Measurements from ENCODE around the gene PPP4R1.

Gene PPP4R1

DNA sequence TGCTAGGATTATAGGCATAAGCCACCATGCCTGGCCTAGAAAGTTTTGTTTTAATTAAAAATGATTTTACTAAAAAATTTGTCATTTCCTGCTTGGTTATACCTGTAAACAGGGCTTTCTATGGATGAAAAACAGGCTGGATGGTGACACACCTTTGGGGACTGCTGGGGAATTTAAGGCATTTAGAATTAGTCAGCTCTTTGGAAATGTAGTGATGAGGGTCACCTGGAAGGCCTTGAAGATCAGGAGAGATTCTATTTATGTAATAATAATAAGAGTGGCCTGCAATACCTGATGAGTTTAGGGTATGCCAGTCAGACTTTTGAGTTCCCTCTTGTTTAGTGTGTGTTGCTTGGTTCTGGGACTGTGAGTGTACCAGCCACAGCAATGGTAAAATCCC, 87.9 kb downstream of the PPP4R1 start:
- H3K79me1 ChIP-seq (ENCODE audit: low read depth, low read length): no peaks in the 10 kb centered on the region
- H2BK15ac ChIP-seq (ENCODE audit: low read length): no peak overlapping the region
- no peaks in the 10 kb centered on the region for H3K27me3 ChIP-seq (ENCODE audit: control insufficient read depth in 3 of 3, insufficient read depth in 3 of 3, low read depth in 1 of 3, low read length in 3 of 3)
- H3K4ac ChIP-seq (ENCODE audit: low read length): no peak overlapping the region
- DNase-seq (ENCODE audit: low spot score): no peak
- no peak overlapping the region for H2BK5ac ChIP-seq (ENCODE audit: low read length)
- no peak overlapping the region for H3K14ac ChIP-seq (ENCODE audit: low read length)
- no peak overlapping the region for H3K27ac ChIP-seq (replicated peaks; ENCODE audit: low read length)
- no peak overlapping the region for H4K8ac ChIP-seq (ENCODE audit: low read depth, low read length)
- no peak overlapping the region for H2AFZ ChIP-seq (ENCODE audit: low read length)
- peaks cover 0 to 25% of the 10 kb centered on the region in 2 donors for H3K9me3 ChIP-seq (replicated peaks in 1 of 2; ENCODE audit: control insufficient read depth in 2 of 2, insufficient read depth in 1 of 2, low read depth in 1 of 2, low read length in 2 of 2)
- no peak overlapping the region for H3K23ac ChIP-seq (ENCODE audit: low read depth, low read length, poor library complexity)
- H2BK12ac ChIP-seq (ENCODE audit: low read length): no peak overlapping the region
- H3K9ac ChIP-seq (ENCODE audit: low read depth, low read length, poor library complexity): no peak overlapping the region
- H3K18ac ChIP-seq (ENCODE audit: low read length): no peak overlapping the region
- H3K36me3 ChIP-seq (replicated peaks in 1 of 2; ENCODE audit: control insufficient read depth in 2 of 2, insufficient read depth in 2 of 2, low read length in 2 of 2): peaks cover 4 to 85% of the 10 kb centered on the region in 2 donors
- H4K91ac ChIP-seq (ENCODE audit: low read depth, low read length, poor library complexity): no peak overlapping the region
- H2AK5ac ChIP-seq (ENCODE audit: low read depth, low read length): no peak overlapping the region
- H3K4me1 ChIP-seq (ENCODE audit: control insufficient read depth in 2 of 2, insufficient read depth in 1 of 2, low read depth in 1 of 2, low read length in 2 of 2): no peaks in the 10 kb centered on the region
- H3K4me2 ChIP-seq (ENCODE audit: insufficient read depth, low read length, poor library complexity, severe bottlenecking): no peak overlapping the region
- no peak overlapping the region for H3K4me3 ChIP-seq (ENCODE audit: low read length in 2 of 2)
- no peak overlapping the region for H2BK120ac ChIP-seq (ENCODE audit: low read depth, low read length)

DNA sequence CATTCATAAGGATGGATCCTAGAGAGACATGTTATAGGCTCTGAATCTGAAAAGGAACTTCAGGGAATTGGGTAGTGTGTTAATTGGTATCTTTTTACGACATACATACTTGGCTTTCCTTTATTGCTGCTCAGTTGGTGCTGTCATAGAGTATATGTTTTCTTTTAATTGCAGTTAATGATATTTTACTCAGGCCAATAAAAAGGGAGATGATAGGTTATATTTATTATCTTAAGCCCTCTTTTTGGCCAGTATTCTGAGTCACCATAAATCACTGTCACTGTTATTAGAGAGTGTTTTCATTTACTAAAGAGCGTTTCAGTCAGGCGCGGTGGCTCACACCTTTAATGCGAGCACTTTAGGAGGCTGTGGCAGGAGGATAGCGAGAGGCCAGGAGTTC, 91.4 kb downstream of the PPP4R1 start:
- H2AFZ ChIP-seq (ENCODE audit: low read length): no peak overlapping the region
- no peaks in the 10 kb centered on the region for H3K4me1 ChIP-seq (ENCODE audit: control insufficient read depth in 2 of 2, insufficient read depth in 1 of 2, low read depth in 1 of 2, low read length in 2 of 2)
- H4K91ac ChIP-seq (ENCODE audit: low read depth, low read length, poor library complexity): no peak overlapping the region
- H3K9me3 ChIP-seq (replicated peaks in 1 of 2; ENCODE audit: control insufficient read depth in 2 of 2, insufficient read depth in 1 of 2, low read depth in 1 of 2, low read length in 2 of 2): peaks cover 0 to 10% of the 10 kb centered on the region in 2 donors
- H3K4me2 ChIP-seq (ENCODE audit: insufficient read depth, low read length, poor library complexity, severe bottlenecking): no peak overlapping the region
- H2BK12ac ChIP-seq (ENCODE audit: low read length): no peak overlapping the region
- no peak overlapping the region for H2BK5ac ChIP-seq (ENCODE audit: low read length)
- H3K4ac ChIP-seq (ENCODE audit: low read length): no peak overlapping the region
- no peak overlapping the region for H2AK5ac ChIP-seq (ENCODE audit: low read depth, low read length)
- no peaks in the 10 kb centered on the region for H3K79me1 ChIP-seq (ENCODE audit: low read depth, low read length)
- H3K14ac ChIP-seq (ENCODE audit: low read length): no peak overlapping the region
- H2BK15ac ChIP-seq (ENCODE audit: low read length): no peak overlapping the region
- WGBS, 2 donors (ENCODE audit: extremely low coverage in 2 of 2, insufficient read length in 2 of 2, insufficient replicate concordance in 1 of 2): no CpG with 5 or more reads among the region's 6 CpGs
- no peak overlapping the region for H3K18ac ChIP-seq (ENCODE audit: low read length)
- H3K27me3 ChIP-seq (ENCODE audit: control insufficient read depth in 3 of 3, insufficient read depth in 3 of 3, low read depth in 1 of 3, low read length in 3 of 3): no peaks in the 10 kb centered on the region
- DNase-seq (ENCODE audit: low spot score): no peak
- H3K9ac ChIP-seq (ENCODE audit: low read depth, low read length, poor library complexity): no peak overlapping the region
- H3K4me3 ChIP-seq (ENCODE audit: low read length in 2 of 2): no peak overlapping the region
- no peak overlapping the region for H3K27ac ChIP-seq (replicated peaks; ENCODE audit: low read length)
- H3K23ac ChIP-seq (ENCODE audit: low read depth, low read length, poor library complexity): no peak overlapping the region
- no peak overlapping the region for H4K8ac ChIP-seq (ENCODE audit: low read depth, low read length)
- H3K36me3 ChIP-seq (replicated peaks in 1 of 2; ENCODE audit: control insufficient read depth in 2 of 2, insufficient read depth in 2 of 2, low read length in 2 of 2): peaks cover 2 to 68% of the 10 kb centered on the region in 2 donors
- no peak overlapping the region for H2BK120ac ChIP-seq (ENCODE audit: low read depth, low read length)

DNA sequence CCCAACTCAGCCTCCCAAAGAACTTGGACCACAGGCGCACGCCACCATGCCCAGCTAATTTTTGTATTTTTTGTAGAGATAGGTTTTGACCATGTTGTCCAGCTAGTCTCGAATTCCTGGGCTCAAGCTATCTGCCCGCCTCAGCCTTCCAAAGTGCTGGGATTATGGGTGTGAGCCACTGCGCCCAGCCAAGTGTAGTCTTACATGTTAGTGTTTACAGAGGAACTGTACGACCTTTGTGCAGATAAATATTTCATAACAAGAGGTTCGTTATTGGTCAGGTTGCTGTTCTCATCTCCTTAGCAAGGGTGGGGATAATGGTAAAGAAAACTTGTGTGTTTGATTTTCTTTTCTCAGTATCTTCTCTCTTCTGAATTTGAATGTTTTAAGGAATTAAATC, 92.6 kb downstream of the PPP4R1 start:
- Histone ChIP-seq H3K9ac (ENCODE audit: low read depth, low read length, poor library complexity) (no peak overlapping the region), H3K14ac (ENCODE audit: low read length) (no peak overlapping the region), H3K23ac (ENCODE audit: low read depth, low read length, poor library complexity) (no peak overlapping the region), H3K79me1 (ENCODE audit: low read depth, low read length) (no peaks in the 10 kb centered on the region), H4K8ac (ENCODE audit: low read depth, low read length) (no peak overlapping the region), H3K27me3 (ENCODE audit: control insufficient read depth in 3 of 3, insufficient read depth in 3 of 3, low read depth in 1 of 3, low read length in 3 of 3) (no peaks in the 10 kb centered on the region), H3K36me3 (replicated peaks in 1 of 2; ENCODE audit: control insufficient read depth in 2 of 2, insufficient read depth in 2 of 2, low read length in 2 of 2) (peaks cover 4 to 70% of the 10 kb centered on the region in 2 donors), H2BK5ac (ENCODE audit: low read length) (no peak overlapping the region), H3K4me1 (ENCODE audit: control insufficient read depth in 2 of 2, insufficient read depth in 1 of 2, low read depth in 1 of 2, low read length in 2 of 2) (no peaks in the 10 kb centered on the region), H3K27ac (replicated peaks; ENCODE audit: low read length) (no peak overlapping the region), H2AFZ (ENCODE audit: low read length) (no peak overlapping the region), H3K4ac (ENCODE audit: low read length) (no peak overlapping the region), H3K4me3 (ENCODE audit: low read length in 2 of 2) (no peak overlapping the region), H2BK15ac (ENCODE audit: low read length) (no peak overlapping the region), H2BK12ac (ENCODE audit: low read length) (no peak overlapping the region), H2BK120ac (ENCODE audit: low read depth, low read length) (no peak overlapping the region), H3K9me3 (replicated peaks in 1 of 2; ENCODE audit: control insufficient read depth in 2 of 2, insufficient read depth in 1 of 2, low read depth in 1 of 2, low read length in 2 of 2) (peaks cover 0 to 4% of the 10 kb centered on the region in 2 donors), H2AK5ac (ENCODE audit: low read depth, low read length) (no peak overlapping the region), H4K91ac (ENCODE audit: low read depth, low read length, poor library complexity) (no peak overlapping the region), H3K18ac (ENCODE audit: low read length) (no peak overlapping the region), H3K4me2 (ENCODE audit: insufficient read depth, low read length, poor library complexity, severe bottlenecking) (no peak overlapping the region)
- no peak for DNase-seq (ENCODE audit: low spot score)
- no CpG with 5 or more reads among the region's 7 CpGs for whole genome bisulfite sequencing, 2 donors (ENCODE audit: extremely low coverage in 2 of 2, insufficient read length in 2 of 2, insufficient replicate concordance in 1 of 2)

DNA sequence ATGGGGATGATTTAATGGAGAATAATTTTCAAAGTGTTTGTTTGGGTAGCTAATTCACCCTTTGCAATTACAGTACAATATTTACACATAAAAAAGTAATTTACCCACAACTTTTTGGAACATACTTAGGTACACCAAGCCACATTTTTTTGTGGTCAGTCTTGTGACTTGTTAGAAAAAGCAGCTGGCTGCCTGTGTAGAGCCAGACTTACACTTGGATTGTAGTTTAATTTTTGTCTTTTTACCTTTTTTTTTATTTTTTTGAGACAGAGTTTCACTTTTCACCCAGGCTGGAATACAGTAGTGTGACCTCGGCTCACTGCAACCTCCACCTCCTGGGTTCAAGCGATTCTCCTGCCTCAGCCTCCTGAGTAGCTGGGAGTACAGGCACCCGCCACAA, 93.7 kb downstream of the PPP4R1 start:
- H2BK5ac ChIP-seq (ENCODE audit: low read length): no peak overlapping the region
- no peak overlapping the region for H3K14ac ChIP-seq (ENCODE audit: low read length)
- H3K4me1 ChIP-seq (ENCODE audit: control insufficient read depth in 2 of 2, insufficient read depth in 1 of 2, low read depth in 1 of 2, low read length in 2 of 2): no peaks in the 10 kb centered on the region
- H2BK15ac ChIP-seq (ENCODE audit: low read length): no peak overlapping the region
- H2BK12ac ChIP-seq (ENCODE audit: low read length): no peak overlapping the region
- no CpG with 5 or more reads among the region's 3 CpGs for WGBS, 2 donors (ENCODE audit: extremely low coverage in 2 of 2, insufficient read length in 2 of 2, insufficient replicate concordance in 1 of 2)
- H3K79me1 ChIP-seq (ENCODE audit: low read depth, low read length): no peaks in the 10 kb centered on the region
- no peak overlapping the region for H3K4me2 ChIP-seq (ENCODE audit: insufficient read depth, low read length, poor library complexity, severe bottlenecking)
- H3K27me3 ChIP-seq (ENCODE audit: control insufficient read depth in 3 of 3, insufficient read depth in 3 of 3, low read depth in 1 of 3, low read length in 3 of 3): no peaks in the 10 kb centered on the region
- no peak for DNase-seq (ENCODE audit: low spot score)
- no peak overlapping the region for H3K23ac ChIP-seq (ENCODE audit: low read depth, low read length, poor library complexity)
- no peak overlapping the region for H2AK5ac ChIP-seq (ENCODE audit: low read depth, low read length)
- no peak overlapping the region for H2BK120ac ChIP-seq (ENCODE audit: low read depth, low read length)
- H3K27ac ChIP-seq (replicated peaks; ENCODE audit: low read length): no peak overlapping the region
- H3K9me3 ChIP-seq (replicated peaks in 1 of 2; ENCODE audit: control insufficient read depth in 2 of 2, insufficient read depth in 1 of 2, low read depth in 1 of 2, low read length in 2 of 2): peaks cover 0 to 1% of the 10 kb centered on the region in 2 donors
- H3K4me3 ChIP-seq (ENCODE audit: low read length in 2 of 2): no peak overlapping the region
- H2AFZ ChIP-seq (ENCODE audit: low read length): no peak overlapping the region
- H3K36me3 ChIP-seq (replicated peaks in 1 of 2; ENCODE audit: control insufficient read depth in 2 of 2, insufficient read depth in 2 of 2, low read length in 2 of 2): peaks cover 4 to 62% of the 10 kb centered on the region in 2 donors
- H4K91ac ChIP-seq (ENCODE audit: low read depth, low read length, poor library complexity): no peak overlapping the region
- no peak overlapping the region for H4K8ac ChIP-seq (ENCODE audit: low read depth, low read length)
- no peak overlapping the region for H3K9ac ChIP-seq (ENCODE audit: low read depth, low read length, poor library complexity)
- no peak overlapping the region for H3K18ac ChIP-seq (ENCODE audit: low read length)
- H3K4ac ChIP-seq (ENCODE audit: low read length): no peak overlapping the region

All from neuronal stem cell (in vitro differentiated cells).